ENCODE results near the gene PRDM16. TPM values are rescaled to one million over a fixed set of nuclear protein-coding genes. Genes with fewer than 3 reads are reported as not detected.
A peak's percentile ranks its signal among the peaks of the same experiment; 100 is the strongest.

The PRDM16 gene
- total and polyA plus RNA-seq, 2 of the 13 experiments (the other 11 are each of a cell fraction or from before 2014, with no cell fraction given), result 0.15 to 0.81 TPM

- TF ChIP-seq ZBTB2 (CRISPR knock-in tag; IDR thresholded peaks at IDR 0.05; ENCODE audit: low read depth) (no peak), HIVEP1 (CRISPR knock-in tag; IDR thresholded peaks at IDR 0.05) (no peak), BCL6 (CRISPR knock-in tag; IDR thresholded peaks at IDR 0.05) (peak; percentile 70; the same call in 1 of the 2 replicates), GTF3A (CRISPR knock-in tag; conservative IDR thresholded peaks at IDR 0.05) (no peak), RBFOX2 (IDR thresholded peaks at IDR 0.05; ENCODE audit: low read depth, low read length) (peak; percentile 59; the same call in 1 of the 2 replicates), ZNF781 (CRISPR knock-in tag; IDR thresholded peaks at IDR 0.05; ENCODE audit: borderline replicate concordance, not compliant biosample characterization) (no peak), ZNF430 (CRISPR knock-in tag; IDR thresholded peaks at IDR 0.05) (no peak; the same call in 1 of the 2 replicates), PRDM4 (CRISPR knock-in tag; IDR thresholded peaks at IDR 0.05; ENCODE audit: borderline replicate concordance) (no peak), ZNF510 (CRISPR knock-in tag; IDR thresholded peaks at IDR 0.05; ENCODE audit: low read depth) (no peak), ZNF674 (CRISPR knock-in tag; IDR thresholded peaks at IDR 0.05; ENCODE audit: low read depth) (no peak), DNMT1 (CRISPR knock-in tag; IDR thresholded peaks at IDR 0.05) (no peak), ZNF232 (CRISPR knock-in tag; IDR thresholded peaks at IDR 0.05; ENCODE audit: borderline replicate concordance) (no peak), MLLT10 (CRISPR knock-in tag; IDR thresholded peaks at IDR 0.05) (no peak), ZBTB7A (CRISPR knock-in tag; IDR thresholded peaks at IDR 0.05) (peak; percentile 43; the same call in 1 of the 2 replicates), BHLHE40 (IDR thresholded peaks at IDR 0.05; ENCODE audit: low read length) (0 out of 2 replicates have a peak, but pooled peaks have one; percentile 12), RORA (CRISPR knock-in tag; IDR thresholded peaks at IDR 0.05) (no peak), ZNF776 (CRISPR knock-in tag; IDR thresholded peaks at IDR 0.05) (no peak), ZNF629 (CRISPR knock-in tag; conservative IDR thresholded peaks at IDR 0.05) (no peak), ZIK1 (CRISPR knock-in tag; IDR thresholded peaks at IDR 0.05; ENCODE audit: borderline replicate concordance, low read depth) (no peak), ZNF567 (CRISPR knock-in tag; IDR thresholded peaks at IDR 0.05; ENCODE audit: borderline replicate concordance) (no peak), CERS6 (CRISPR knock-in tag; IDR thresholded peaks at IDR 0.05) (no peak), ZNF230 (CRISPR knock-in tag; IDR thresholded peaks at IDR 0.05) (no peak), ZNF556 (CRISPR knock-in tag; IDR thresholded peaks at IDR 0.05; ENCODE audit: borderline replicate concordance) (no peak), ZNF562 (CRISPR knock-in tag; IDR thresholded peaks at IDR 0.05; ENCODE audit: borderline replicate concordance) (no peak)
These were observed 180.9 kb downstream of the PRDM16 start (continued) for GRCh38 chr1:3249631-3250501.
